HCT116 (cell line): ENCODE results near the gene CARD18.

Source experiments
- CBX3 ChIP-seq: IDR thresholded peaks from 2 replicates; pipeline ENCODE4 v1.6.1; 2012; ENCODE audit warnings: low read depth
- CEBPB ChIP-seq: IDR thresholded peaks from 2 replicates; pipeline ENCODE4 v1.6.1; 2012; ENCODE audit warnings: low read depth
- ELF1 ChIP-seq: IDR thresholded peaks from 2 replicates; pipeline ENCODE4 v1.6.1; 2012; ENCODE audit warnings: low read depth, borderline replicate concordance
- EZH2 ChIP-seq: fragments of 200-600 bp; sonication (generic); IDR thresholded peaks from 2 replicates; pipeline ENCODE4 v1.6.1; 2017; ENCODE audit warnings: antibody characterized with exemption, mixed run types
- EZH2phosphoT487 ChIP-seq: fragments of 200-600 bp; IDR thresholded peaks from 2 replicates; pipeline ENCODE4 v1.6.1; 2018; ENCODE audit warnings: antibody characterized with exemption, borderline replicate concordance
- MAX ChIP-seq: IDR thresholded peaks from 2 replicates; pipeline ENCODE4 v1.6.1; 2012
- POLR2A ChIP-seq: IDR thresholded peaks from 2 replicates; pipeline ENCODE4 v1.7.0; 2011; ENCODE audit warnings: borderline replicate concordance; ENCODE audit not compliant: insufficient read depth, insufficient read length; ENCODE audit errors: extremely low read depth
- POLR2AphosphoS5 ChIP-seq: IDR thresholded peaks from 2 replicates; pipeline ENCODE4 v1.6.1; 2011; ENCODE audit warnings: mild to moderate bottlenecking, low read depth, low read length, moderate library complexity
- RAD21 ChIP-seq: IDR thresholded peaks from 2 replicates; pipeline ENCODE4 v1.6.1; 2012; ENCODE audit warnings: low read depth, mild to moderate bottlenecking
- REST ChIP-seq: IDR thresholded peaks from 2 replicates; pipeline ENCODE4 v1.6.1; 2012; ENCODE audit warnings: low read depth
- YY1 ChIP-seq: IDR thresholded peaks from 2 replicates; pipeline ENCODE4 v1.6.1; 2011; ENCODE audit warnings: low read length, low read depth, moderate library complexity, mild to moderate bottlenecking; ENCODE audit not compliant: insufficient replicate concordance; ENCODE audit errors: extremely low read depth
- ZNF274 ChIP-seq: fragments of 200-500 bp; sonication (Bioruptor generic); IDR thresholded peaks from 2 replicates; pipeline ENCODE4 v1.6.1; 2014; ENCODE audit warnings: mild to moderate bottlenecking, low read depth, low read length, inconsistent platforms
- TF ChIP-seq, protein P1 (sequence below), 3 experiments: fragments of 200-600 bp in 1 of 3; sonication (generic) in 1 of 3; IDR thresholded peaks in 2 of 3; conservative IDR thresholded peaks in 1 of 3; 2 replicates each; pipeline ENCODE4 v1.5.1; 2012 to 2017; ENCODE audit warnings: low read depth in 2 of 3, low read length in 2 of 3, antibody characterized with exemption in 1 of 3, borderline replicate concordance in 1 of 3, control low read depth in 1 of 3, mild to moderate bottlenecking in 1 of 3, mixed read lengths in 1 of 3, mixed run types in 1 of 3, moderate library complexity in 1 of 3; ENCODE audit not compliant: insufficient read depth in 1 of 3
- TF ChIP-seq, protein P2 (sequence below): IDR thresholded peaks from 2 replicates; pipeline ENCODE4 v1.6.1; 2012

DNA sequence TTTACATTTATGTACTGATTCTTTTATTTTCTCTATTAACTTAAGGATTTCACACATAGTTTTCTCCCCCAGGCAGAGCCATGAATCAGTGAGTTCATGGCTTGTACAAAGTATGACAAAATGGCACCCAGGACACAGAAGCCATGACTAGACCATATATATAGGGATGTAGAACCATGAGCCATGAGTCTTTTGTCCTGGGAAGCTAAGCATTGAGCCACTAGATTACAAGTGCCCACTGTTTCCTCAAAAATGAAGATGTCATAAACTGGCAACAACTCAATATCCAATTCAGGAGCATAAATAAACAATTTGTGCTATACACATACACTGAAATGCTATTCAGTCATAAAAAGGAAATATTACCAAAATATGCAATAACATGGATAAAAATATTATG is 36.2 kb downstream of the CARD18 start:
- TF ChIP-seq, protein P1, sequence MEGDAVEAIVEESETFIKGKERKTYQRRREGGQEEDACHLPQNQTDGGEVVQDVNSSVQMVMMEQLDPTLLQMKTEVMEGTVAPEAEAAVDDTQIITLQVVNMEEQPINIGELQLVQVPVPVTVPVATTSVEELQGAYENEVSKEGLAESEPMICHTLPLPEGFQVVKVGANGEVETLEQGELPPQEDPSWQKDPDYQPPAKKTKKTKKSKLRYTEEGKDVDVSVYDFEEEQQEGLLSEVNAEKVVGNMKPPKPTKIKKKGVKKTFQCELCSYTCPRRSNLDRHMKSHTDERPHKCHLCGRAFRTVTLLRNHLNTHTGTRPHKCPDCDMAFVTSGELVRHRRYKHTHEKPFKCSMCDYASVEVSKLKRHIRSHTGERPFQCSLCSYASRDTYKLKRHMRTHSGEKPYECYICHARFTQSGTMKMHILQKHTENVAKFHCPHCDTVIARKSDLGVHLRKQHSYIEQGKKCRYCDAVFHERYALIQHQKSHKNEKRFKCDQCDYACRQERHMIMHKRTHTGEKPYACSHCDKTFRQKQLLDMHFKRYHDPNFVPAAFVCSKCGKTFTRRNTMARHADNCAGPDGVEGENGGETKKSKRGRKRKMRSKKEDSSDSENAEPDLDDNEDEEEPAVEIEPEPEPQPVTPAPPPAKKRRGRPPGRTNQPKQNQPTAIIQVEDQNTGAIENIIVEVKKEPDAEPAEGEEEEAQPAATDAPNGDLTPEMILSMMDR (IDR thresholded peaks at IDR 0.05 in 2 of 3, conservative IDR thresholded peaks at IDR 0.05 in 1 of 3; ENCODE audit: borderline replicate concordance in 1 of 3, insufficient read depth in 1 of 3, low read depth in 2 of 3, low read length in 2 of 3), result no peak
- TF ChIP-seq EZH2 (no peak), RAD21 (no peak), POLR2A (no peak), POLR2AphosphoS5 (no peak), MAX (no peak), CBX3 (no peak), YY1 (no peak), ELF1 (no peak), ZNF274 (no peak), EZH2phosphoT487 (no peak), CEBPB (no peak), REST (no peak)
- TF ChIP-seq, protein P2, sequence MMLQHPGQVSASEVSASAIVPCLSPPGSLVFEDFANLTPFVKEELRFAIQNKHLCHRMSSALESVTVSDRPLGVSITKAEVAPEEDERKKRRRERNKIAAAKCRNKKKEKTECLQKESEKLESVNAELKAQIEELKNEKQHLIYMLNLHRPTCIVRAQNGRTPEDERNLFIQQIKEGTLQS, result no peak
